OCI-LY7 (cell line): ENCODE measurements around the gene GMNN.

ENCODE experiments used
- EZH2phosphoT487 ChIP-seq: fragments of 200-600 bp; sonication (generic); IDR thresholded peaks from 2 replicates; pipeline ENCODE4 v1.6.1; 2018; ENCODE audit warnings: low read depth, borderline replicate concordance, mild to moderate bottlenecking, mixed run types, antibody characterized with exemption, low read length, moderate library complexity, mixed read lengths
- TF ChIP-seq, protein P1 (sequence below): fragments of 200-600 bp; sonication (generic); conservative IDR thresholded peaks from 2 replicates; pipeline ENCODE4 v1.5.1; 2014; ENCODE audit warnings: mild to moderate bottlenecking, antibody characterized with exemption, low read length, moderate library complexity, mixed read lengths

DNA sequence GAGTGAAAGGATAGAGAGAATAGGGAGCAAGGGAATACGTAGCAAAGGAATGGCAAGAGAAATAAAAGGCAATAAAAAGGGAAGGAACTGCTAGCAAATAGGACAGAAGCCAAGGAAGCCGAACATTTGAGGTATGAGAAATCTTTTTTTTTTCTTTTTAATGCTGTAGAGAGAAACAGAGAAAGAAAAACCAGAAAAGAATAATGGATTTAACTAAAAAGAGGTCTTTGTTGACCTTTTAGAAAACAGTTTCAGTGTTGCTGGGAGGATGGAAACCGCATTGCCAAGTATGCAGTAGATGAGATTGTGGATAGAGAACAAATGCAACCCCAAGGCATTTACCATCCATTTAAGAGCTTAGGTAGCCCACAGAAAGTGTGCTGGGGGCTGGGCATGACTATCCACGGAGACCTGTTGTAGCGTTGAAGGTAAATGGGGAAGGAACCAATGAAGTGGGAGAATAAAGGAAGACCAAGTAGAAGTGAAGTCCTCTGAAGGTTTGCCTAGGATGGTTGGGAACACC lies 32.5 kb upstream of the GMNN start:
- TF ChIP-seq, protein P1, sequence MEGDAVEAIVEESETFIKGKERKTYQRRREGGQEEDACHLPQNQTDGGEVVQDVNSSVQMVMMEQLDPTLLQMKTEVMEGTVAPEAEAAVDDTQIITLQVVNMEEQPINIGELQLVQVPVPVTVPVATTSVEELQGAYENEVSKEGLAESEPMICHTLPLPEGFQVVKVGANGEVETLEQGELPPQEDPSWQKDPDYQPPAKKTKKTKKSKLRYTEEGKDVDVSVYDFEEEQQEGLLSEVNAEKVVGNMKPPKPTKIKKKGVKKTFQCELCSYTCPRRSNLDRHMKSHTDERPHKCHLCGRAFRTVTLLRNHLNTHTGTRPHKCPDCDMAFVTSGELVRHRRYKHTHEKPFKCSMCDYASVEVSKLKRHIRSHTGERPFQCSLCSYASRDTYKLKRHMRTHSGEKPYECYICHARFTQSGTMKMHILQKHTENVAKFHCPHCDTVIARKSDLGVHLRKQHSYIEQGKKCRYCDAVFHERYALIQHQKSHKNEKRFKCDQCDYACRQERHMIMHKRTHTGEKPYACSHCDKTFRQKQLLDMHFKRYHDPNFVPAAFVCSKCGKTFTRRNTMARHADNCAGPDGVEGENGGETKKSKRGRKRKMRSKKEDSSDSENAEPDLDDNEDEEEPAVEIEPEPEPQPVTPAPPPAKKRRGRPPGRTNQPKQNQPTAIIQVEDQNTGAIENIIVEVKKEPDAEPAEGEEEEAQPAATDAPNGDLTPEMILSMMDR = no peak
- no peak for TF ChIP-seq EZH2phosphoT487
